PFSK-1 (cell line): ENCODE results near the gene LIMS1.

Source experiments
- FOXP2 ChIP-seq: optimal IDR thresholded peaks from 2 replicates; pipeline ENCODE3; 2011; ENCODE audit warnings: borderline replicate concordance, control low read depth, inconsistent platforms; ENCODE audit not compliant: insufficient read depth; ENCODE audit errors: extremely low read length, extremely low read depth
- POLR2AphosphoS5 ChIP-seq: IDR thresholded peaks from 2 replicates; pipeline ENCODE4 v1.6.1; 2012; ENCODE audit warnings: low read depth, mild to moderate bottlenecking, control low read depth, low read length, moderate library complexity
- REST ChIP-seq, 2 experiments: IDR thresholded peaks; 2 replicates each; pipeline versions ENCODE4 v1.6.1 to v1.8.0; 2011 to 2012; ENCODE audit warnings: low read depth in 2 of 2, low read length in 2 of 2, control low read depth in 1 of 2, inconsistent platforms in 1 of 2, mild to moderate bottlenecking in 1 of 2, moderate library complexity in 1 of 2; ENCODE audit not compliant: insufficient read depth in 1 of 2
- SIN3A ChIP-seq: IDR thresholded peaks from 2 replicates; pipeline ENCODE4 v1.6.1; 2012; ENCODE audit warnings: mild to moderate bottlenecking, low read length, moderate library complexity, borderline replicate concordance; ENCODE audit not compliant: insufficient read depth
- TAF1 ChIP-seq: IDR thresholded peaks from 2 replicates; pipeline ENCODE4 v1.6.1; 2012; ENCODE audit warnings: low read length, control low read depth, borderline replicate concordance; ENCODE audit not compliant: insufficient read depth

LIMS1 gene

GRCh38 chr2:108615480-108616090 lies 81.3 kb downstream of the LIMS1 start:
- TF ChIP-seq REST (IDR thresholded peaks at IDR 0.05; ENCODE audit: insufficient read depth in 1 of 2, low read depth in 2 of 2, low read length in 2 of 2) (no peak), SIN3A (no peak), POLR2AphosphoS5 (no peak), TAF1 (no peak), FOXP2 (no peak)

GRCh38 chr2:108616318-108616717 lies 82.0 kb downstream of the LIMS1 start:
- TF ChIP-seq FOXP2 = no peak
- no peak for TF ChIP-seq REST (IDR thresholded peaks at IDR 0.05; ENCODE audit: insufficient read depth in 1 of 2, low read depth in 2 of 2, low read length in 2 of 2)
- TF ChIP-seq SIN3A = no peak
- no peak for TF ChIP-seq TAF1
- TF ChIP-seq POLR2AphosphoS5 = no peak

- TF ChIP-seq SIN3A = no peak
- no peak for TF ChIP-seq POLR2AphosphoS5
- no peak for TF ChIP-seq TAF1
- no peak for TF ChIP-seq REST (IDR thresholded peaks at IDR 0.05; ENCODE audit: insufficient read depth in 1 of 2, low read depth in 2 of 2, low read length in 2 of 2)
- no peak for TF ChIP-seq FOXP2
Measured at GRCh38 chr2:108616751-108617161, 82.5 kb downstream of the LIMS1 start.

- TF ChIP-seq TAF1 (no peak), FOXP2 (no peak), REST (IDR thresholded peaks at IDR 0.05; ENCODE audit: insufficient read depth in 1 of 2, low read depth in 2 of 2, low read length in 2 of 2) (no peak), POLR2AphosphoS5 (no peak), SIN3A (no peak)
Measured at GRCh38 chr2:108617617-108618016, 83.3 kb downstream of the LIMS1 start.
